Thymus (tissue), 11 donors: ENCODE data around the gene RAB6B. TPM values are rescaled to one million over a fixed set of nuclear protein-coding genes. Genes with fewer than 3 reads are reported as not detected.

ENCODE experiments used
- DNase-seq, 9 donors: peaks; one replicate each; pipeline ENCODE4 v3.0.0-alpha.2; 2013; ENCODE audit warnings: low spot score in 9 of 9, low read depth in 6 of 9, missing footprints in 1 of 9
- H3K27ac ChIP-seq, 2 donors: one replicate each; pipeline ENCODE4 v1.5.1; 2013; ENCODE audit warnings: control low read depth in 1 of 2, low read depth in 1 of 2, low read length in 1 of 2, mild to moderate bottlenecking in 1 of 2, moderate library complexity in 1 of 2
- H3K27me3 ChIP-seq, 2 donors: one replicate each; pipeline ENCODE4 v1.5.1; 2013; ENCODE audit warnings: low read length in 1 of 2; ENCODE audit not compliant: control insufficient read depth in 2 of 2, insufficient read depth in 1 of 2
- H3K36me3 ChIP-seq, 2 donors: one replicate each; pipeline ENCODE4 v1.5.1; 2013; ENCODE audit warnings: low read length in 1 of 2, mild to moderate bottlenecking in 1 of 2, moderate library complexity in 1 of 2; ENCODE audit not compliant: control insufficient read depth in 2 of 2, insufficient read depth in 2 of 2
- H3K4me1 ChIP-seq, 2 donors: one replicate each; pipeline ENCODE4 v1.5.1; 2013; ENCODE audit warnings: low read length in 2 of 2; ENCODE audit not compliant: control insufficient read depth in 2 of 2, insufficient read depth in 2 of 2
- H3K4me3 ChIP-seq, 2 donors: one replicate each; pipeline ENCODE4 v1.5.1; 2013; ENCODE audit warnings: low read length in 2 of 2, control low read depth in 1 of 2, mild to moderate bottlenecking in 1 of 2
- H3K9me3 ChIP-seq, 2 donors: one replicate each; pipeline ENCODE4 v1.5.1; 2013; ENCODE audit warnings: low read length in 1 of 2, mild to moderate bottlenecking in 1 of 2; ENCODE audit not compliant: control insufficient read depth in 2 of 2, insufficient read depth in 1 of 2
- WGBS: extraction: QIAGEN DNeasy Blood & Tissue Kit; methylation state at CpG from one replicate; pipeline ENCODE4 v1.1.7; 2013; 5-methylcytosine and 5-hydroxymethylcytosine counted together
- polyA plus RNA-seq: library from polyadenylated mRNA; stranded (reverse); fragments of 200-250 nt; gene quantifications from one replicate; pipeline ENCODE4 v1.2.3, GENCODE V29; 2013
- total RNA-seq: library from RNA; stranded (reverse); fragments of 120-200 nt; gene quantifications from one replicate; pipeline ENCODE4 v1.2.4, GENCODE V29; 2013
- donor health status: healthy.

The RAB6B gene
- total and polyA plus RNA-seq, 2 donors: 0.24 to 2.1 TPM

GRCh38 chr3:133882986-133883586, 12.6 kb downstream of the RAB6B start:
- Histone ChIP-seq H3K4me1 (no peaks in the 10 kb centered on the region), H3K36me3 (no peaks in the 10 kb centered on the region), H3K9me3 (no peaks in the 10 kb centered on the region), H3K27ac (no peak overlapping the region), H3K4me3 (no peak overlapping the region), H3K27me3 (no peaks in the 10 kb centered on the region)
- DNase-seq: no peak
- 90% methylated on average over 3 of the region's 3 CpGs for WGBS

GRCh38 chr3:133881939-133882825, 13.5 kb downstream of the RAB6B start:
- WGBS: 69% methylated on average over 5 of the region's 5 CpGs
- H3K36me3 ChIP-seq: no peaks in the 10 kb centered on the region
- H3K27me3 ChIP-seq: no peaks in the 10 kb centered on the region
- no peaks in the 10 kb centered on the region for H3K4me1 ChIP-seq
- no peaks in the 10 kb centered on the region for H3K9me3 ChIP-seq
- DNase-seq: no peak
- H3K27ac ChIP-seq: no peak overlapping the region
- H3K4me3 ChIP-seq: no peak overlapping the region

GRCh38 chr3:133881492-133881891, 14.2 kb downstream of the RAB6B start:
- Histone ChIP-seq H3K36me3 (no peaks in the 10 kb centered on the region), H3K27me3 (no peaks in the 10 kb centered on the region), H3K4me1 (no peaks in the 10 kb centered on the region), H3K4me3 (no peak overlapping the region), H3K9me3 (no peaks in the 10 kb centered on the region), H3K27ac (no peak overlapping the region)
- DNase-seq: no peak
- 92% methylated on average over 1 of the region's 1 CpG for WGBS

GRCh38 chr3:133880886-133881455, 14.7 kb downstream of the RAB6B start:
- H3K4me1 ChIP-seq: no peaks in the 10 kb centered on the region
- H3K27ac ChIP-seq: no peak overlapping the region
- no peaks in the 10 kb centered on the region for H3K27me3 ChIP-seq
- 96% methylated on average over 4 of the region's 4 CpGs for WGBS
- no peak for DNase-seq
- H3K4me3 ChIP-seq: no peak overlapping the region
- H3K9me3 ChIP-seq: no peaks in the 10 kb centered on the region
- H3K36me3 ChIP-seq: no peaks in the 10 kb centered on the region

- Histone ChIP-seq H3K9me3 (no peaks in the 10 kb centered on the region), H3K36me3 (no peaks in the 10 kb centered on the region), H3K27ac (no peak overlapping the region), H3K27me3 (no peaks in the 10 kb centered on the region), H3K4me3 (no peak overlapping the region), H3K4me1 (no peaks in the 10 kb centered on the region)
- 94% methylated on average over 5 of the region's 5 CpGs for WGBS
- DNase-seq: no peak
These were observed 15.4 kb downstream of the RAB6B start for GRCh38 chr3:133880287-133880686.

GRCh38 chr3:133878518-133878917, 17.2 kb downstream of the RAB6B start:
- no peaks in the 10 kb centered on the region for H3K4me1 ChIP-seq
- H3K27me3 ChIP-seq: no peaks in the 10 kb centered on the region
- no peaks in the 10 kb centered on the region for H3K36me3 ChIP-seq
- no peaks in the 10 kb centered on the region for H3K9me3 ChIP-seq
- 83% methylated on average over 3 of the region's 3 CpGs for whole genome bisulfite sequencing
- H3K27ac ChIP-seq: no peak overlapping the region
- no peak for DNase-seq
- H3K4me3 ChIP-seq: no peak overlapping the region

GRCh38 chr3:133877221-133877620, 18.5 kb downstream of the RAB6B start:
- DNase-seq: no peak
- 95% methylated on average over 2 of the region's 2 CpGs for WGBS
- Histone ChIP-seq H3K36me3 (no peaks in the 10 kb centered on the region), H3K4me1 (no peaks in the 10 kb centered on the region), H3K27ac (no peak overlapping the region), H3K4me3 (no peak overlapping the region), H3K27me3 (no peaks in the 10 kb centered on the region), H3K9me3 (no peaks in the 10 kb centered on the region)

- Histone ChIP-seq H3K4me1 (no peaks in the 10 kb centered on the region), H3K9me3 (no peaks in the 10 kb centered on the region), H3K27me3 (no peaks in the 10 kb centered on the region), H3K27ac (no peak overlapping the region), H3K36me3 (no peaks in the 10 kb centered on the region), H3K4me3 (no peak overlapping the region)
- DNase-seq: no peak
- WGBS: 74% methylated on average over 8 of the region's 8 CpGs
These were observed 20.8 kb downstream of the RAB6B start for GRCh38 chr3:133874761-133875438.

- Histone ChIP-seq H3K4me3 (no peak overlapping the region), H3K9me3 (no peaks in the 10 kb centered on the region), H3K4me1 (no peaks in the 10 kb centered on the region), H3K36me3 (no peaks in the 10 kb centered on the region), H3K27ac (no peak overlapping the region), H3K27me3 (no peaks in the 10 kb centered on the region)
- 96% methylated on average over 1 of the region's 1 CpG for WGBS
- DNase-seq: no peak
These were observed 21.3 kb downstream of the RAB6B start for GRCh38 chr3:133874344-133874743.
